ENCODE measurements around the gene SEMA3G.

Gene SEMA3G

DNA sequence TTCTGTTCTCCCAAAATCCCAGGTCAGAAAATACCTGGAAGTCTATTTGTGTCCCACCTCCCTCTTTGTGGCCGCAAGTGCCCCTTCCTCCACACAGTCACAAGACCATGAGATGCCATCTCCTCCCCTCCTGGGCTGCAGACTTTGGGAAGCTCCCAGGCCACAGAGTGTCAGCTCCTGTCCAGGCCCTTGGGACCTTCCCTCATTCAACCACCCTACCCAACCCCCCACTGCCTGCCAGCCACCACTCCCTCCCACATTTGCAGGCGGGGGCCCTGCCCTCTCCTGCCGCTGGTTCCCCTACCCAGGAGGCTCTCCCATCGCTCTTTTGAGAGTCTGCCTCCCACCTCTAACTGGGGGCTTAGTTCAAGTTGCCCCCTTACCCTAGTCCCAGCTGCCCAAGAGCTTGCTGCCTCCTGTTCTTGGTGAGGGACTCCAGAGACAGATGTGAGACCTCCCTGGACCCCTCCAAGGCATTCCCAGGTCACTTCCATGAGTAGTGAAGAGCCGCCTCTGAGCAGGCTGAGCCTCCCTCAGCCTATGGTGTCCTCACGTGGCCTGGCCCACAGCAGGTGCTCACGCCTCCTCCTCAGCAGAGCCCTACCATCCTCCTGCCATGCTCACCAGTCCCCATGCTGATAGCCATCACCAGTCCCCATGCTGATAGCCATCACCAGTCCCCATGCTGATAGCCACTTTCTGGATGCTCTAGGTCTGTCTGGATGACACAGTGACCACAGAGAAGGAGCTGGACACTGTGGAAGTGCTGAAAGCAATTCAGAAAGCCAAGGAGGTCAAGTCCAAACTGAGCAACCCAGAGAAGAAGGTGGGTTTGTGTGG lies 34.4 kb upstream of the SEMA3G start:
- DNase-seq = no peak

DNA sequence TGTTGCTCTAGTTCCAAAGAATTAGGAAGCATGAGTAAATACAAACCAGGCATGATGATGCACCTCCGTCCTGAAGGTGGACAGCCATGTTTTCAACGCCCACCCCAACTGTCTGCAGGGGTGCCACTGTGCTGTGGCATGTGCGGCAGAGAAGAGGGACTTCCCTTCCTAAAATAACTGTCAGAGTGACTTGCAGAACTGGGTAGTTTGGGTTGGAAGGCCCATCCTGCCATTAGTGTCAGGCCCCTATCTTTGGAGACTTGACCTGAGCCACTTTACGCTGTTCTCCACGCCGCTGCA lies 32.8 kb upstream of the SEMA3G start:
- DNase-seq = no peak

DNA sequence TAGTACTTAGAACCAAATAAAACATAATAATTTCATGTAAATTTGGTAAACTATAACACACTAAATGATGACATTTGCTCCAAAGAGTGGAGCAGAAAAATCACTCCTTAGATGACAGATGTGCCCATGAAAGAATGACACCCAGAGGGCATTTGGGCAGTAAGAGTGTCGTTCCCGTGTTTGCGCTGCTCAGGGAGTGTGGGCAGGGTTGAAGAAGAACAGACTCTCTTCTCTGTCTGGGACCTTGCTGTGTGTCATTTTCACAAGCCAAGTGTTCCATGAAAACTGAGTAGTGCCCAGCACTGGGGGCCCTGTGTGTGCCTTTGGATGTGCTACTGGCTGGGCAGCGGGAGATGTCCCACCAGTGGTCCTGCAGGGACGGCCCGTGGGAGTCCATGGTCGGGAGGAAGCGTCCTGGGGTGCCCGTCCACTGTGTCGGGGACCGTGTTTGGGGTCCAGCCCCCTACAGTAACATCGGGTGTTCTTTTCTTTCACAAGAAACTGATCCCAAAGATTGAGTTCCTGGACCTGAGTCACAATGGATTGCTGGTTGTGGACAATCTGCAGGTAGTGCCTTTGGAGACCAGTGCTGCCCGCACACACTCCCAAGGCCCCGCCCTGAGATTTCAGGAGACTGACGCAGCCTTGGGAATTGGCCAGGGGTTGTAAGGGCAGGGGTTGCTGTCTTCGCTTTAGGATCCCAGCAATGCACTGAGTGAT lies 32.3 kb upstream of the SEMA3G start:
- no peak for DNase-seq

DNA sequence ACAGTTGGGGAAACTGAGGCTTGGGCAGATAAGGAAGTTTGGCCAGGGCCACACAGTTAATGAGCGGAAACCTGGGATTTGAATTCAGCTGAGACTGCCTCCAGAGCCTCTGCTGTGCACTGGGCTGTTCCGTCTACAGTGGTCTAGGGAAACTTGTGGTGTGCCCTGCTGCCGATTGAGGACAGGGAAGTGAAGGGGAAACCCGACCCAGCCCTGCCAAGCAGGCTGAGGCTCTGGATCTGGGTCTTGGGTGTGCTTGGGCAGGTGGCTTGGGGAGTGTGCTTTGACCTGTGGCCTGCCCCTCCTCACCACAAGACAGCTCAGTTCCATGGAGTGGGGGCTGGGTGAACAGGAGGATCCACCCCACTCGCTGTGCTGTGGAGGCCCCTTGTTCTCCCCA lies 28.1 kb upstream of the SEMA3G start:
- DNase-seq = no peak

DNA sequence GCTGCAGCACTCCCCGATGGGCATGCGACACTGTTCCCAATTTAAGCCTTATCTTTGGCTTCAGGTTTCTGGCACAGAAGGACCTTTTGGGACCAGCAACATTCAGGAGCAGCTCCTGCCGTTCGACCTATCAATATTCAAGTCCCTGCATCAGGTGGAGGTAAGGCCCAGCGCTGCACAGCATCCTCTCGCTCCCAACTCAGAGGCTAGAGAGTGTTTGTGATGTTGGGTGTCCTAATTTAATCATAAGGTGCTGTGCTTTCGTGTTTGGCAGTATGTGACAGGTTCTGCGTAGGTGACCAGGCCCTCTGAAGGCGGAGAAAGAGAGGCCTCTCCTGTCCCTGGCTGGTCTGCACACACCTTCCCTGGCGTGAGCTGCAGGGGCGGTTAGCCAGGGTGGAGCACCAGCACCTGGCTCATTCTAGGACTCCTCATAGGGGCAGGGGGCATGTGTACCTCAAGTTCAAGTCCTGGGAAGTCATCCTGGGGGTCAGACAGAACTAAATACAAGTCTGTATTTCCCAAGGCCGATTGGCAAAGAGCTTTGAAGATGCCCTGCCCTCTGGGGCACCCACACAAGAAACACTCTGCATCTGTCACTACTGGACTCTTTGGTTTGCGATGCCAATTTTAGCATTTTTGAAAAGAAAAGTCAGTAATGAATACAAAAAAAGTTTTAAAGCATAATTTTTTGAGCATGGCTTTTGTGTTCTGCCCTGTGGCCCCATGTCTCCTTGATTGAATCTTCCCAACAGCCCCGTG lies 27.5 kb upstream of the SEMA3G start:
- DNase-seq = no peak

DNA sequence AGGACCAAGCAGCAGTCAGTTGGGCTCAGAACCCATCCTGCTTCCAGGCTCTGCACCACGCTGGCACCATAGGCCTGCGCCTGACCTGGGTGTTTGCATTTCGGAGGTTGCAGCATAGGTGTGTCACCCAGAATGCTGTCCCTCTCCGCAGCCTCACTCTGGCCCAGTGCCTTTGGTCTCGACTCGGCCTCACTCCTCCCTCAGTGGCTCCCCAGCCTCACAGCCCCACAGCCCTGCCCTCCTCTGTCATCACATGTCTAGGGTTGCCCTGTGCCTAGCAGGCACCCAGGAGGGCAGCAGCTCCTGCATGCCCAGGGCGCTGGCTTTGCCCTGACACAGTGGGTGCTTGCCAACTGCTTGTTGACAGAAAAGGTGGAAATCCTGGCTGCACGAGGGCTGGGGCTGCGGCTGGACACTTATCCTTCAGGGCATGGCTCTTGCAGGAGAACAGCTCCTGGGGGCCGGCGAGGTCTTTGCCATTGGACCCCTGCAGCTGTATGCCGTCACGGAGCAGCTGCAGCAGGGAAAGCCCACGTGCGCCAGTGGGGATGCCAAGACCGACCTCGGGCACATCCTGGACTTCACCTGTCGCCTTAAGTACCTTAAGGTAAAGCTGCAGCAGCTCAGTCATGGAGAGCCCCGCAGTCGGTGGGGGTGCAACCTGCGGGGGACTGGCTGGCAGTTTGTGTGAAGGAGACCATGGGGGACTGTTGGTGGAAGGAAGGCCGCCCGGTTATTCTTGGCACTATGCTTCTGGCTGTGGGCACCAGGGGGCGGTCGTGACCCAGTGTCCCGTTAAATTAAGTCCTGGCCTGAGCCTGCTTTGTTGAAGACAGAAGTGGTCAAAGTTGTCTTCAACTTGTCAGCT lies 26.7 kb upstream of the SEMA3G start:
- DNase-seq = peak; percentile 77

DNA sequence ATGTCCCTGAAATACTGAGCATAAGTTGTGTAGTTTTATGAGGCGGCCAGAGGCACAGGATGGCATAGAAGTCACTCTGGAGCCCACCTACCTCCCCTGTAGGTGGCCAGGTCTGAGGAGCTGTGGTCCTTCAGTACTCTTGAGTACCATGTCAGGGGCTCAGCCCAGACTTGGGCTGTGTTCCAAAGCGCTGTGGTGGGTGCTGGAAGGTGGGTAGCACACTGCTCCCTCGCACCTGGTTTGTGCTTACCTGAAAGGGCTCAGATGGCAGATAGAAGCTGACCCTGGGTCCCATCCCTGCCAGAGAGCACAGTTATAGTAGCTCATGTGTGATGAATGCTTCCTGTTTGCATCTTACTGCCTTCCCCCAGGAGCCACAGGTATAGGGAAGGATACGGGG lies 26.0 kb upstream of the SEMA3G start:
- no peak for DNase-seq

DNA sequence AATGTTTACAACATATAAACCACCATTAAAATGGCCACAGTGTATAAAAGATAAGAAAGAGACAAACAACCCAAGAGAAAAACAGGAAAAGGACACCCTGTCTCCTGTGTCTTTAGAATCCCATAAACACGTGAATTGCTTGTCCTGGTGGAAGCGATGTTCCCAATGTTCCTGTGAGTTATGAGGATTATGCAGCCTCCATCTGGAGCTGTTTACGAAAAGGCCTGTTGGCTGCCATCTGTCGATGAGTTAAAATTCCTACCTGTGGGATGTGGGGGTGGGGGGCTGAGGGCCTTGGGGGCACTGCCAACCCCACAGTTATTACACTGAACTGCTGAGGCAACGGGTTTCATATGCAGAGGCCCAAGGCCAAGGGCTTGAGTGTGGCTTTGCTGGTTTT lies 24.1 kb upstream of the SEMA3G start:
- no peak for DNase-seq

DNA sequence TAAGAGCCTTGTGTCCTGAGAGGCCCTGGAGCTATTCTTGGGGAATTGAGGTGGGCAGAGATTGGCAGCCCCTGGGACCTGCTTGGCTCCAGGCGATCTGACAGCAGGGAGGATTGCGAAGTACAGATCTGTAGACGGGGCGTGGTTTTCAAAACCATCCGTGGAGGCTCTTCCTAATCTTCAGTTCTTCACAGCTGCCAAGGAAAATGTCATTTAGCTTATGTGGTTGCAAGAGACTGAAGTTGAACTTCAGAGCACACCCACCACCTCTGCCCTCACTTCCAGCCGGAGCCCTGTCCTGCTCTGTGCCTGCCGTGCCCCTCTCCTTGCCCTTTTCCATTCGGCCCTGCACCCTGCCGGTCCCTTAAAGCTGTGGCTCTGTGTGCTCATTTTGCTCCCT lies 23.4 kb upstream of the SEMA3G start:
- peak; percentile 86 for DNase-seq

DNA sequence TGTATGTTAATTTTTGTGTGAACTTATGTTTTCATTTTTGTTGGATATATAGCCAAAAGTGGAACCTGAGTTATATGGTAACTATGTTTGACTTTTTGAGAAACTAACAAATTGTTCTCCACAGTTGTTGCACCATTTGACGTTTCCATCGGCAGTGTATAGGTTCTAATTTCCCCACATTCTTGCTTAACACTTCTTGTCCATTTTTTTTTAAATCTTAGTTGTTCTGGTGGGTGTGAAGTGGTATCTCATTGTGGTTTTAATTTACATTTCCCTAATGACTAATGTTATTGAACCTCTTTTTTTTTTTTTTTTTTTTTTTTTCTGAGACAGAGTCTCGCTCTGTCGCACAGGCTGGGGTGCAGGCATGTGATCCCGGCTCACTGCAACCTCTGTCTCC lies 18.5 kb upstream of the SEMA3G start:
- DNase-seq = peak; percentile 28

DNA sequence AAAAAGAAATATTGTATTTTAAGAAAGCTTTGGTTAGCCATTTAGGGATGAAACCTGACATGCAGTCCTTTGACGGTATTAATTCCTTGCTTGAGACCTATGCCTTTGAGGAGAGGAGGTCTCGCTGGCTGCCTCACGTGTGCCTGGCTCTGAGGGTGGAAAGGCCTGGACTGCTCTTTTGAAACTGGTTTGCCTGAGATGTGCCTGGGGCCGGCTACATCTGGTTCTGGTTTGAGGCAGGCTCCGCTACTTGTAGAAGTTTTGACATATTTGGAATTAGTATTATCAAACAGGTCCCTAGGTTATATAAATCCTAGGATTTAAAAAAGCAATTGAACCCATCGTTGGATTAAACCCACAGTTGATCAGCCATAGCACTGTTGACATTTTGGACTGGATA lies 17.0 kb upstream of the SEMA3G start:
- DNase-seq = no peak

DNA sequence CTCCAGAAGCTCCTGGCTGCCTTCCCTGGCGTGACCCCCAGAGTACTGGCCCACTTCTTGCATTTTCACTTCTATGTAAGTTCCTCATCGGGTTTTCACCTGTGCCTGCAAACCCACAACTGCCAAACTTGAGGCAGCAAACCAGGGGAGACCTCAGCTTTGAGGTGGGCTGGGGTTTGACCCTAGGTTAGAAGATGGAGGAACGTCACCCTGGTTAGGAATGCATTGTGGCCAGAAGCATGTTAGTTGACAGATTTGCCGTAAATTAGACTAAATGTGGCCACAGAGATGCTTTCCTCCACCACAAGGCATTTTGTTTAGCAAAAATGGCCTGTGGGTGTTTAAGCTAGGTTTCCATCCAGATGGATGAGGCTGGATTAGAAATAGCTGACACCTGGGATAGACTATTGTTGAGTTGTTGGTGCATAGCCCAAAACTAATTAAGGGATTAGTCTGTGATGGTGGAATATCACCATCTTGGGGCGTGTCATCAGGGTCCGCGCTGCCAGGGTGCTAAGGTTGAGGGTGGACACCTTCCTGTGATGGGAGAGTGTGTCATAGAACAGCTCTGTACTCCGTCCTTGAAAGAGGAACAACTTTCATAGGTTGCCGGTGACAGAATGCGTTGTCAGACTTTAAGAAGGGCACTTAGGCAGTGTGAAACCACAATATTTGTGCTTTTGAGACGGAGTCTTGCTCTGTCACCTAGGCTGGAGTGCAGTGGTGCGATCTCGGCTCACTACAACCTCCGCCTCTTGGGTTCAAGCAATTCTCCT lies 14.1 kb upstream of the SEMA3G start:
- DNase-seq = peak; percentile 35

DNA sequence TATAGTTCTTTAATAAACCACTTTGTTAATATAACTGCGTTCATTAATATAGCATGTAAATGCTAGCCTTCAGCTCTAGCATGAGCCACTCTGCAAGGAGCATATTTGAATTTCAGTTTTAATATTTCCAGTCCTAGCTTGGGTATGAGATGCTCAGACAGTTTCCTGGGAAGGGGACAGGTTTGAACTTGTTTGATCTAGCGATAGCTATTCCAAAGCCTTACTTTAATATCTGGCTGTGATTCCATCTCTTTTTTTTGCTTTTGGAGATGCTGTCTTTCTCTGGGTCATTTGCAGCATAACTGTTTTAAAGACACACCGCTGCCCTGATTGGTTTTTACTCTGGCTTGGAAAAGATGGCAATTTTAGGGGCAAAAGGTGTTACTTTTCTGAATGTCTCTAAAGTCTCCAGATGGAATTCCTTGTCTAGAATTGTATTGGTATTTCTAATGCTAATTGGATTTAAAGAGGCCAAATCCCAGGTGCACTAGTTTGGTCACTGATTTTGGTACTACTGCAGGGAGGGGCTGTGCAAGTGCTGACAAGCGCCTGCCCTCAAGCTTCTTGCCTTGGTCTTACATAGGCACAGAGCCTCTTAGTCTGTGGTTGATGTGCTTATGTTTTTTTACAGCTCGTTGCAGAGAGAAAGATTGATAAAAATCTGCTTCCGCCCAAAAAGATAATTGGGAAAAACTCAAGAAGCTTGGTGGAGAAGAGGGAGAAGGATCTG lies 13.3 kb upstream of the SEMA3G start:
- no peak for DNase-seq

DNA sequence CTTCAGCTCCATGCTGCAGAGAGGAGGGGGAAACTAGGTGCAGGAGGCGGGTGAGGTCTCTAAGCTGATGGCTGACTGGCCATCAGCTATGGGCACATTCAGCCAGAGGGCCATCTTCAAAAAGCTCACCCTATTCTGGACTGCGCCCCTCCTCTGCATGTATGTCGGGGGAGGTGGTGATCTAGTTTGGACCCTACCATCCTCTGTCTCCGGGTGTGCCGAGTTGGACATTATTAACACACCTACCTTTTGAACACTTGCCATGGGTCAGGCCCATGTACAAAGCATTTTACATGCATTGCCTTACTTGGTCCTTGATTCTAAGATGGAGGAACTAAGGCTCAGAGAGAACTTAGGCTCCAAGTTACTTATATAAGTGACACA lies 11.9 kb upstream of the SEMA3G start:
- no peak for DNase-seq

DNA sequence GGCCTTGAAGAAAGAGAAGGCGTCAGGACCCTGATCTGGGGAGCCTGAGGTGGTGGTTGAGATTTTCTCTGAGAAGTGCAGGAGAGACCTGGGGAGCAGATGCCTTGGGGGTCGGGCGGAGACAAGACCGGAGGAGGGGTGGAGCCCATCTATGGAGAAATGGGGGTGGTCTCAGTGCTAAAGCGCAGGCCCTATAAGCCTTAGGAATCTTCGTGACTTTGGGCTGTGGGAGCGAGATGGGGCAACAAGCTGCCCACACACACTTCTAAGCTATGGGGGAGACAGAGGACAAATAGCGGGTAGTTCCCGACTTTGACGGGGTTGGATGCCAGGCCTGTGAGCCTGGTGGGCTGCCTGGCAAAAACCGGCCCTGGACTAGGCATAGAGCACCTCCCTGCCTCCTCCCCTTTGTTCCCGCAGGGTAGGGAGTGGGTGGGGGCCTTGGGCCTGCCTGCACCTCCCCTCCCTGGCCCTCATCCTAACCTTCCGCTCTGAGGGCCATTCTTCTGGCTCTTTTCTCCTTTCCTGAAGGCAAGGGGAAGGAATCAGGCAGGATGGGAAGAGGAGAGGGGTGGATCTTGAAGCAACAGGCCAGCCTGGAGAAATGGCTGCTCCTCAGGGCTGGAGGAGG lies 11.4 kb upstream of the SEMA3G start:
- DNase-seq = no peak

DNA sequence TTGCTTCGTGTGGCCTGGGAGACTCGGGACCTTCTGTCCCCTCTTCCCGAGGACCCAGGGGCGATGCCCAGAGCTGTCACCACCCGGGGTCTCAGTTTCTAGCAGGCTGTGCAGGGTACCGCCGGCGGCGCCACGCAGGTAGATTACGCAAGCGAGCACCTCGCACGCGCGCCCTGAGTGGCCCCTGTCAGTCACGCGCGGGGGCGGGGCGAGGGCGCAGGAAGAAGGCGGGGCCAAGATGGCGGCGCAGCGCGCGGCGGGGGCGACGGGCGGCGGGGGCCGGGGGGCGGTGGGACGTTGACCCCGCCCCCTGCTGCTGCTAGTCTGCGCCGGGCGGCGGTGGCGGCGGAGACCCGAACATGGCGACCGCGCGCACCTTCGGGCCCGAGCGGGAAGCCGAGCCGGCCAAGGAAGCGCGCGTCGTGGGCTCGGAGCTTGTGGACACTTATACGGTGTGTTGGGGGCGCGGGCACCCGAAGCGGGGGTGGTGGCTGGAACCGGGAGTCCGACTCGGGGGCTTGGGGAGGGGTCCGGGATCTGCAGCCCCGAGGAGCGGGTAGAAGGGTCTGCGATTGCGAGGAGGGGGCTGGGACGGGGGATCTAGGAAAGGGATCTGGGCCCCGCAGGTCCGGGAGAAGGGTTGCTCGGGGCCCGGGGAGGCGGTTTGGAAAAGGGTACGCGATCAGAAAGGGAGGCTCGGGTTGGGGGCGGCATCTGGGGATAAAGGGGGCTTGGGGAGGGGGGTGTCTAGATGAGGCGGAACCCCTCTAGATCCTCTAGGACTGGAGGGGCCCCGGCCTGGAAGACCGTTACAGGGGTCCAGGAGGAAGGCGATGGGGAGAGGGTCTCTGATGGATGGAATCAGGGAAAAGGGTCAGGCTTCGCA lies 10.6 kb upstream of the SEMA3G start, which contains the start of gene NISCH:
TSS of gene NISCH (plus strand) at position 322 of the 886 bp plus-strand sequence. CDS start at position 360, 38 bp downstream.
- peak; percentile 53 for DNase-seq

DNA sequence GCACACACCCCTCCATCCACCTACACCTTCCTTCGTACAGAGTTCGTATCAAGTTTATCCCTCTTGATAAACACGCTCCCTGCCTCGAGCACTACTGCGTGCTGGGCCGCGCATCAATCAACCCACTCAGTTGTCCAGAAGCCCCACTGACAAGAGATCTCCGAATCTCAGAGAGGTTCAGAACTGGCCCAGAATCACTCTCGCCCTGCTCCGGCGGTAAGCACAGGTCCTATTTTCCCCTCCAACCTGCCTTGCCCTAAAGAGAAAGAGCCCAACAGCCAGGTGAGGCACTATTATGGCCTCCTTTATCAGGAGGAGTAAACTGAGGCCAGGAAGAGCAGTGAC lies 10.0 kb upstream of the SEMA3G start:
- no peak for DNase-seq

DNA sequence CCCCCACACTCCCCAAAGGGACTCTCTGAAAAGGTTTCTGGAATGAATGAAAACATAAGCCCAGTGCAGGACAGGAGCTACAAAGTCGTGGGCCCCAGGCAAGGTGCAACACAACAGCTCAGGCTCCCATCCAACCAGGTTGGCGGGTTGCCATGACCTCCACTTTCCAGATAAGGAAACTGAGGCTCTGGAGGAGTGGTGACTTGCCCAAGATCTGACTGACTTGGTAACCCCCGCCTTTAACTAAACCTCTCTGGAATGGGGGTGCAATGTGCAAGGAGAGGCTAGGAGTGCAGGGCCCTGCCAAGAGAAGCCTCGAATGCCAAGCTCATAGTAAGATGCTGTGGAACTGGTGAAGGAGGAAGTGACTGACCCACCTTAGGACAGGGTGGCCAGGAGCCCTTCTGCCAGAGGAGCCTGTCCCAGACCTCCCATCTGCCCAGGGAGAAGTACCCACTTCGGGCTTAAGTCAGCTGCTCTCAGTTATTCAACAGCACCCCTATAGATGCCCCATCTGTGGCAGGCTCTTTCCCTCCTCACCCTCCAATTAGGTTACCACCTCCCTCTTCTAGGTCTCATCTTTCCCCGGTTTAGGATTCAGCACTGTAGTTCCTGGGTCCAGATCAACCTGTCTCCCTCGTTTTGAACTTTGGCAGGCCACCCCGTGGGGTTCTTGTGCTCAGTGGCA lies 9.5 kb upstream of the SEMA3G start:
- no peak for DNase-seq
